DND-41 (cell line): ENCODE data around the gene TRAPPC2L.

ENCODE experiments used
- ATAC-seq: fragments of 200-7000 bp; cut with Tn5 transposase; 3 replicates; pipeline ENCODE4 v1.9.1; 2021; ENCODE audit warnings: low read depth; ENCODE audit not compliant: insufficient read depth
- DNase-seq: peaks from one replicate; pipeline ENCODE4 v3.0.0-alpha.2; 2020
- H2AFZ ChIP-seq: 2 replicates; pipeline ENCODE4 v1.6.0; 2012; ENCODE audit warnings: low read depth, low read length
- H3K27ac ChIP-seq: 2 replicates; pipeline ENCODE4 v1.5.1; 2012; ENCODE audit warnings: low read length, inconsistent platforms
- H3K27me3 ChIP-seq: fragments of 200-600 bp; sonication (generic); 2 replicates; pipeline ENCODE4 v1.6.0; 2012; ENCODE audit warnings: low read length, mild to moderate bottlenecking, inconsistent platforms; ENCODE audit not compliant: insufficient read depth, poor library complexity
- H3K36me3 ChIP-seq: 2 replicates; pipeline ENCODE4 v1.5.1; 2012; ENCODE audit warnings: low read length, inconsistent platforms; ENCODE audit not compliant: insufficient read depth
- H3K4me1 ChIP-seq: 2 replicates; pipeline ENCODE4 v1.5.1; 2012; ENCODE audit warnings: mild to moderate bottlenecking, low read length; ENCODE audit not compliant: insufficient read depth
- H3K4me2 ChIP-seq: 2 replicates; pipeline ENCODE4 v1.6.0; 2012; ENCODE audit warnings: mild to moderate bottlenecking, moderate library complexity, low read length, inconsistent platforms; ENCODE audit not compliant: insufficient read depth
- H3K4me3 ChIP-seq, 2 experiments: fragments of 200-600 bp in 1 of 2; shearing (Covaris generic) in 1 of 2; 2 replicates each; pipeline ENCODE4 v1.5.1; 2012 to 2016; ENCODE audit warnings: inconsistent platforms in 2 of 2, low read length in 2 of 2, mild to moderate bottlenecking in 2 of 2, low read depth in 1 of 2, moderate library complexity in 1 of 2
- H3K79me2 ChIP-seq: 2 replicates; pipeline ENCODE4 v1.6.0; 2012; ENCODE audit warnings: low read length, inconsistent platforms; ENCODE audit not compliant: insufficient read depth
- H3K9ac ChIP-seq: 2 replicates; pipeline ENCODE4 v1.6.0; 2012; ENCODE audit warnings: low read depth, mild to moderate bottlenecking, inconsistent platforms, low read length, moderate library complexity
- H3K9me3 ChIP-seq: 2 replicates; pipeline ENCODE4 v1.5.1; 2012; ENCODE audit warnings: low read length, moderate library complexity, mild to moderate bottlenecking, inconsistent platforms; ENCODE audit not compliant: insufficient read depth, severe bottlenecking
- H4K20me1 ChIP-seq: 2 replicates; pipeline ENCODE4 v1.6.0; 2012; ENCODE audit warnings: low read length; ENCODE audit not compliant: insufficient read depth
- EZH2 ChIP-seq: IDR thresholded peaks from 3 replicates; pipeline ENCODE4 v1.6.1; 2012; ENCODE audit warnings: borderline replicate concordance, low read depth, mild to moderate bottlenecking, moderate library complexity, low read length, inconsistent platforms; ENCODE audit not compliant: severe bottlenecking
- TF ChIP-seq, protein P1 (sequence below): IDR thresholded peaks from 2 replicates; pipeline ENCODE4 v1.5.1; 2012; ENCODE audit warnings: borderline replicate concordance, low read length, moderate library complexity, mild to moderate bottlenecking; ENCODE audit not compliant: poor library complexity, severe bottlenecking; ENCODE audit errors: extremely low read depth

Gene TRAPPC2L

DNA sequence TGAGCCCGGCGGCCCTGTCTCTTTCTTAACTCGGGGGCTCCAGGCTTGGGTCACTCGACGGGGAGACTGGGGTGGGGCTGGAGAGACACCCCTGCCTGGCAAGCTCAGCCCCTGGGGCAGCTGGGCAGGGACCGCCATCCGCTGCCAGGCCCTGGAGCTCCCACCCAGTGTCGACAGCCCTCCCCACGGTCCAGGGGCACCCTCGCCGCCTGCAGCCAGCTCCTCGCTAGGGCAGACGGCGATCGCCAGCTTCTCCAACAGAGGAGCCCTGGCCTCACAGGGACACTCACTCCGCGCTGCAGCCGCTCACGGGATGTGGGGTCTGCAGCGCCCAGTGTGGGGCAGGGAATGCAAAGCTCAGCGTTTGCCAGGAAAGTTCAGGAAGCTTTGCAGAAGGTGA lies 29.2 kb upstream of the TRAPPC2L start:
- Histone ChIP-seq H3K4me2 (no peak overlapping the region), H3K36me3 (no peaks in the 10 kb centered on the region; the same call in 1 of the 2 replicates), H3K27ac (no peak overlapping the region), H3K27me3 (no peaks in the 10 kb centered on the region), H3K4me3 (no peak overlapping the region), H3K9ac (no peak overlapping the region), H3K79me2 (no peaks in the 10 kb centered on the region), H2AFZ (no peak overlapping the region), H3K4me1 (no peaks in the 10 kb centered on the region), H4K20me1 (no peaks in the 10 kb centered on the region), H3K9me3 (no peaks in the 10 kb centered on the region)
- DNase-seq (no peak), ATAC-seq (no peak)
- TF ChIP-seq, protein P1, sequence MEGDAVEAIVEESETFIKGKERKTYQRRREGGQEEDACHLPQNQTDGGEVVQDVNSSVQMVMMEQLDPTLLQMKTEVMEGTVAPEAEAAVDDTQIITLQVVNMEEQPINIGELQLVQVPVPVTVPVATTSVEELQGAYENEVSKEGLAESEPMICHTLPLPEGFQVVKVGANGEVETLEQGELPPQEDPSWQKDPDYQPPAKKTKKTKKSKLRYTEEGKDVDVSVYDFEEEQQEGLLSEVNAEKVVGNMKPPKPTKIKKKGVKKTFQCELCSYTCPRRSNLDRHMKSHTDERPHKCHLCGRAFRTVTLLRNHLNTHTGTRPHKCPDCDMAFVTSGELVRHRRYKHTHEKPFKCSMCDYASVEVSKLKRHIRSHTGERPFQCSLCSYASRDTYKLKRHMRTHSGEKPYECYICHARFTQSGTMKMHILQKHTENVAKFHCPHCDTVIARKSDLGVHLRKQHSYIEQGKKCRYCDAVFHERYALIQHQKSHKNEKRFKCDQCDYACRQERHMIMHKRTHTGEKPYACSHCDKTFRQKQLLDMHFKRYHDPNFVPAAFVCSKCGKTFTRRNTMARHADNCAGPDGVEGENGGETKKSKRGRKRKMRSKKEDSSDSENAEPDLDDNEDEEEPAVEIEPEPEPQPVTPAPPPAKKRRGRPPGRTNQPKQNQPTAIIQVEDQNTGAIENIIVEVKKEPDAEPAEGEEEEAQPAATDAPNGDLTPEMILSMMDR = no peak
- no peak for TF ChIP-seq EZH2

DNA sequence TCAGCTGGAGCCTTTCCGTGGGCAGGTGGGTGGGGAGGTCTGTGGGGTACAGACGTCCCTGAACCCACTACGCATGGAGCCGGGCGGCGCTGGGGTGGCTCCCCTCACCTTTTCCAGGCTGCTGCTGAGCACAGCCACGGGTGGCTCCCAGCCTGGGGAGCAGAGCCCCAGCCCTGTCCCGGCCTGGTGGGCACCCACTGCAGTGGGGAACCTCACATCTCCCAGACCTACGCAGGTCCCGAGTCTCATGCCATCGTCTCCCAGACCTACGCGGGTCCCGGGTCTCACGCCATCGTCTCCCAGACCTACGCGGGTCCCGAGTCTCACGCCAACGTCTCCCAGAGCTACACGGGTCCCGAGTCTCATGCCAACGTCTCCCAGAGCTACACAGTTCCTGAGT lies 28.2 kb upstream of the TRAPPC2L start:
- Histone ChIP-seq H3K27ac (no peak overlapping the region), H3K79me2 (no peaks in the 10 kb centered on the region), H3K9ac (no peak overlapping the region), H2AFZ (no peak overlapping the region), H3K4me1 (no peaks in the 10 kb centered on the region), H3K4me2 (no peak overlapping the region), H4K20me1 (no peaks in the 10 kb centered on the region), H3K27me3 (no peaks in the 10 kb centered on the region), H3K9me3 (no peaks in the 10 kb centered on the region), H3K4me3 (no peak overlapping the region), H3K36me3 (no peaks in the 10 kb centered on the region; the same call in 1 of the 2 replicates)
- DNase-seq (no peak), ATAC-seq (no peak)
- no peak for TF ChIP-seq EZH2
- TF ChIP-seq, protein P1 = no peak

DNA sequence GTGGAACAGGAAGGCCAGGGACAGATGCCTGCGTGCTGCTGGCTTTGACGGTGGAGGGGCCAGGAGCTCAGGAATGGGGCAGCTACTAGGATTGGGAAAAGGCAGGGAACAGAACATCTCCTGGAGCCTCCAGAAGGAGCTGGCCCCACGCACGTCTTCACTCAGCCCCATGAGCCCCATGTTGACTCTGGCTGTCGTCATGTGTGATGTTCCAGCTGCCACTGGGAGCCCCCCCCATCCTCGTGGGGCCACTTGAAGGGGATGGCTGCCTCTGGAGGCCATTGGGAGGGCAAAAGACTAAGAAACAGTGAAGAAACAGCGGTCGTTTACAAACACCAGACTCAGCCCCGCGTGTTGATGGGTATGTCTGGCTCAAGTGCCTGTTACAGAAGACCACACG lies 26.7 kb upstream of the TRAPPC2L start:
- DNase-seq = no peak

DNA sequence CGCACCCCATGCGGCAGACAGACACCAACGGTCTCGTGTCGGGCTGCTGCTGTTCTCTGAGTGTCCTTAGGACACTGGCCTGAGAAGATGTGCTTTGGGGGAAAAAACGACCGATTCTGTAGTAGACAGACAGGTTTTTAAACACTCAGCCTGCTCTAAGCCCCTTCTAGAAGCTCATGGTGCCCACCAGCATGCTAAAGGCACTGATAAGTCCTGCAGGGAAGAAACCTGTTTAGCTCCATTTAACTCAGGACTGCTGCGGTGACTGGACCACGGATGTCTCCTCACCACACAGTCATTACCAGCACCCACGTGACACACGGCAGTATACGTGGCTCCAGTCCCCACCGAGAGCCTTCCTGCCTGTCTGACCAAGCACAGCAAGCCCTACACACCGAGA lies 26.1 kb upstream of the TRAPPC2L start:
- Histone ChIP-seq H3K9ac (no peak overlapping the region), H4K20me1 (no peaks in the 10 kb centered on the region), H3K4me1 (no peaks in the 10 kb centered on the region), H3K4me2 (no peak overlapping the region), H3K27me3 (no peaks in the 10 kb centered on the region), H3K27ac (no peak overlapping the region), H3K79me2 (no peaks in the 10 kb centered on the region), H3K36me3 (peaks cover 10% of the 10 kb centered on the region; the same call in 1 of the 2 replicates), H3K4me3 (no peak overlapping the region), H3K9me3 (no peaks in the 10 kb centered on the region), H2AFZ (no peak overlapping the region)
- ATAC-seq (no peak), DNase-seq (no peak)
- TF ChIP-seq EZH2 = no peak
- TF ChIP-seq, protein P1 = no peak

More for the DNA sequence above, 26.7 kb upstream of the TRAPPC2L start:
- peaks cover 5% of the 10 kb centered on the region; the same call in 1 of the 2 replicates for H3K36me3 ChIP-seq
- H2AFZ ChIP-seq = no peak overlapping the region
- no peak overlapping the region for H3K4me3 ChIP-seq
- no peak for TF ChIP-seq EZH2
- TF ChIP-seq, protein P1 = no peak
- H3K27ac ChIP-seq = no peak overlapping the region
- H3K4me1 ChIP-seq = no peaks in the 10 kb centered on the region
- no peak overlapping the region for H3K4me2 ChIP-seq
- no peak for ATAC-seq
- no peaks in the 10 kb centered on the region for H3K9me3 ChIP-seq
- no peaks in the 10 kb centered on the region for H3K27me3 ChIP-seq
- no peaks in the 10 kb centered on the region for H4K20me1 ChIP-seq
- no peaks in the 10 kb centered on the region for H3K79me2 ChIP-seq
- no peak overlapping the region for H3K9ac ChIP-seq
